Measurements from ENCODE around the gene RBP5. TPM values are rescaled to one million over a fixed set of nuclear protein-coding genes. Genes with fewer than 3 reads are reported as not detected.

The RBP5 gene
- total RNA-seq, 1 donor from 2014 or later = not detected

GRCh38 chr12:7158781-7159609, 30.3 kb upstream of the RBP5 start:
- ATAC-seq (ENCODE audit: low read depth) = no peak
- H3K4me3 Mint-ChIP-seq = no peak overlapping the region
- H3K9me3 Mint-ChIP-seq = no peaks in the 10 kb centered on the region
- no peak overlapping the region for H3K27ac Mint-ChIP-seq
- POLR2A ChIA-PET = no interaction called here
- TF ChIP-seq CTCF (IDR thresholded peaks at IDR 0.05) = no peak
- CTCF ChIA-PET = no interaction called here
- H3K27me3 Mint-ChIP-seq = peaks cover 13% of the 10 kb centered on the region
- intact Hi-C loops (cut with micrococcal nuclease) = no loop called here
- peaks cover 2% of the 10 kb centered on the region for H3K4me1 Mint-ChIP-seq
- H3K36me3 Mint-ChIP-seq (ENCODE audit: low read depth) = peaks cover 3% of the 10 kb centered on the region
- DNase-seq = no peak

- no peak for TF ChIP-seq CTCF (IDR thresholded peaks at IDR 0.05)
- H3K4me1 Mint-ChIP-seq = no peaks in the 10 kb centered on the region
- intact Hi-C loops (cut with micrococcal nuclease) = no loop called here
- ATAC-seq (ENCODE audit: low read depth) (no peak), DNase-seq (no peak)
- ChIA-PET POLR2A (no interaction called here), CTCF (no interaction called here)
- H3K27ac Mint-ChIP-seq = no peak overlapping the region
- H3K36me3 Mint-ChIP-seq (ENCODE audit: low read depth) = peaks cover 6% of the 10 kb centered on the region
- no peak overlapping the region for H3K4me3 Mint-ChIP-seq
- peaks cover 2% of the 10 kb centered on the region for H3K27me3 Mint-ChIP-seq
- H3K9me3 Mint-ChIP-seq = no peaks in the 10 kb centered on the region
Observed at GRCh38 chr12:7157391-7157790, 28.7 kb upstream of the RBP5 start.

- no peaks in the 10 kb centered on the region for H3K27me3 Mint-ChIP-seq
- ChIA-PET POLR2A (interaction anchor here (0.7 kb wide), 1 partner anchor 213 kb away, joined by 3 read pairs; the partner anchor contains the start of genes C12orf57 and RNU7-1), CTCF (interaction anchor here (1.0 kb wide), 1 partner anchor 192 kb away, joined by 3 read pairs; no protein-coding TSS in a partner anchor)
- DNase-seq (no peak), ATAC-seq (ENCODE audit: low read depth) (no peak)
- peaks cover 6% of the 10 kb centered on the region for H3K36me3 Mint-ChIP-seq (ENCODE audit: low read depth)
- H3K4me1 Mint-ChIP-seq = no peaks in the 10 kb centered on the region
- H3K27ac Mint-ChIP-seq = no peak overlapping the region
- no peak overlapping the region for H3K4me3 Mint-ChIP-seq
- intact Hi-C loops (cut with micrococcal nuclease) = no loop called here
- TF ChIP-seq CTCF (IDR thresholded peaks at IDR 0.05) = no peak
- no peaks in the 10 kb centered on the region for H3K9me3 Mint-ChIP-seq
Observed at GRCh38 chr12:7156259-7157197, 27.8 kb upstream of the RBP5 start.

- DNase-seq = no peak
- no peak for TF ChIP-seq CTCF (IDR thresholded peaks at IDR 0.05)
Observed at GRCh38 chr12:7155471-7156034, 26.9 kb upstream of the RBP5 start.

More at GRCh38 chr12:7155471-7156034, 26.9 kb upstream of the RBP5 start:
- Mint-ChIP-seq H3K27ac (no peak overlapping the region), H3K9me3 (no peaks in the 10 kb centered on the region), H3K36me3 (ENCODE audit: low read depth) (peaks cover 9% of the 10 kb centered on the region), H3K27me3 (no peaks in the 10 kb centered on the region), H3K4me1 (no peaks in the 10 kb centered on the region), H3K4me3 (no peak overlapping the region)
- intact Hi-C loops (cut with micrococcal nuclease) = no loop called here
- CTCF ChIA-PET = interaction anchor here (1.0 to 1.1 kb wide), 2 partner anchors 10 to 191 kb away, joined by 3 read pairs; no protein-coding TSS in a partner anchor
- no peak for ATAC-seq (ENCODE audit: low read depth)
- POLR2A ChIA-PET = no interaction called here

Data from activated B cell treated with CpG ODN at 0.5 μM for 24 hours (primary cell).